Measurements from ENCODE around the gene GIPC1. TPM values are rescaled to one million over a fixed set of nuclear protein-coding genes. Genes with fewer than 3 reads are reported as not detected.

Gene GIPC1
- total RNA-seq, 1 experiment from 2014 or later, result 103 TPM

GRCh38 chr19:14471436-14472187 is 24.3 kb downstream of the GIPC1 start:
- no peaks in the 10 kb centered on the region for H3K9me3 ChIP-seq (ENCODE audit: control insufficient read depth in 1 of 2, insufficient read depth in 1 of 2, low read depth in 1 of 2, low read length in 2 of 2)
- H3K4me2 ChIP-seq (ENCODE audit: low read length), result peak overlapping the region; percentile 43
- H3K36me3 ChIP-seq (ENCODE audit: control insufficient read depth in 1 of 2, insufficient read depth in 2 of 2, low read length in 2 of 2), result no peaks in the 10 kb centered on the region; a peak in 2 of 4 replicates
- no peaks in the 10 kb centered on the region for H3K9me2 ChIP-seq (ENCODE audit: insufficient read depth)
- no peak overlapping the region for H3K27ac ChIP-seq (ENCODE audit: low read depth, low read length)
- no peak overlapping the region for H2AFZ ChIP-seq (ENCODE audit: low read depth, low read length, poor library complexity, severe bottlenecking)
- peaks cover 17 to 30% of the 10 kb centered on the region in 2 experiments; a peak in 3 of 4 replicates for H3K4me1 ChIP-seq (ENCODE audit: control insufficient read depth in 1 of 2, insufficient read depth in 2 of 2, low read length in 2 of 2)
- BruUV-seq (replicated peaks), result no TSS peak
- intact Hi-C loops (cut with micrococcal nuclease), result loop anchor here (5.0 kb wide), 1 partner anchor 334 kb away; the partner anchor contains the start of gene ASF1B
- ChIA-PET POLR2A (no interaction called here), CTCF (interaction anchor here (0.5 to 1.1 kb wide), 2 partner anchors 9 to 335 kb away, joined by 3 to 4 read pairs; partner anchors contain the start of gene ASF1B), RAD21 (ENCODE audit: low non-redundant PET in 1 of 2, low total read pairs in 2 of 2, uncharacterized antibody in 2 of 2, unreplicated experiment in 2 of 2) (no interaction called here)
- no peak for ATAC-seq
- H4K20me1 ChIP-seq (ENCODE audit: insufficient read depth), result no peaks in the 10 kb centered on the region
- no peaks in the 10 kb centered on the region for H3K79me2 ChIP-seq (ENCODE audit: insufficient read depth, low read length)
- no peak overlapping the region for H3K4me3 ChIP-seq (replicated peaks in 1 of 2; ENCODE audit: low read depth in 1 of 2, low read length in 2 of 2)
- no peaks in the 10 kb centered on the region for H3K27me3 ChIP-seq (ENCODE audit: insufficient read depth, low read length)
- no peak overlapping the region for H3K9ac ChIP-seq (ENCODE audit: low read length)
- TF ChIP-seq YY1 (IDR thresholded peaks at IDR 0.05; ENCODE audit: extremely low read depth, insufficient replicate concordance, low read depth, low read length) (no peak), CEBPB (IDR thresholded peaks at IDR 0.05; ENCODE audit: low read depth) (no peak), CTCF (IDR thresholded peaks at IDR 0.05 in 2 of 3, conservative IDR thresholded peaks at IDR 0.05 in 1 of 3; ENCODE audit: borderline replicate concordance in 1 of 3, insufficient read depth in 1 of 3, low read depth in 2 of 3, low read length in 2 of 3) (no peak), EZH2 (IDR thresholded peaks at IDR 0.05) (no peak), POLR2AphosphoS5 (IDR thresholded peaks at IDR 0.05; ENCODE audit: low read depth, low read length) (no peak), SP1 (IDR thresholded peaks at IDR 0.05; ENCODE audit: low read depth) (no peak), TCF7L2 (IDR thresholded peaks at IDR 0.05; ENCODE audit: borderline replicate concordance, extremely low read depth, insufficient read depth, insufficient read length) (no peak), EGR1 (IDR thresholded peaks at IDR 0.05; ENCODE audit: low read depth) (no peak), MAX (IDR thresholded peaks at IDR 0.05) (no peak), EZH2phosphoT487 (IDR thresholded peaks at IDR 0.05; ENCODE audit: borderline replicate concordance) (no peak), SIN3A (IDR thresholded peaks at IDR 0.05; ENCODE audit: low read depth) (no peak), POLR2A (IDR thresholded peaks at IDR 0.05; ENCODE audit: borderline replicate concordance, extremely low read depth, insufficient read depth, insufficient read length) (no peak), JUND (IDR thresholded peaks at IDR 0.05) (no peak), ELF1 (IDR thresholded peaks at IDR 0.05; ENCODE audit: borderline replicate concordance, low read depth) (no peak), FOSL1 (IDR thresholded peaks at IDR 0.05; ENCODE audit: low read depth) (no peak), REST (IDR thresholded peaks at IDR 0.05; ENCODE audit: low read depth) (no peak), ZNF274 (IDR thresholded peaks at IDR 0.05; ENCODE audit: low read depth, low read length) (no peak), RAD21 (IDR thresholded peaks at IDR 0.05; ENCODE audit: low read depth) (no peak)
- no peak for DNase-seq (ENCODE audit: low read depth, low spot score)

Measured in HCT116 (cell line).